RWPE1 (cell line): ENCODE measurements around the gene CTNNA3.

ENCODE experiments used
- CTCF ChIA-PET: fragments of 350-600 bp; sonication (Branson Sonifier 250); formaldehyde crosslinking; extraction: SDS; loops from one replicate; lab custom pipeline; 2021; lab: Yijun Ruan, JAX
- POLR2A ChIA-PET: fragments of 400-600 bp; formaldehyde crosslinking; extraction: SDS; loops from one replicate; lab custom pipeline; 2020; ENCODE audit warnings: antibody characterized with exemption; ENCODE audit not compliant: low non-redundant PET; lab: Yijun Ruan, JAX
- DNase-seq: peaks from one replicate; pipeline ENCODE4 v3.0.0; 2012; ENCODE audit warnings: low spot score
- H3K27ac ChIP-seq: fragments of 450-650 bp; 2 replicates; pipeline ENCODE4 v1.5.1; 2017
- CTCF ChIP-seq: fragments of 450-650 bp; conservative IDR thresholded peaks from 2 replicates; pipeline ENCODE4 v1.5.1; 2017; ENCODE audit warnings: low read depth, mild to moderate bottlenecking

Gene CTNNA3

GRCh38 chr10:66604195-66604594, 1091.8 kb downstream of the CTNNA3 start:
- ChIA-PET POLR2A (no interaction called here), CTCF (no interaction called here)
- H3K27ac ChIP-seq: no peak overlapping the region
- no peak for DNase-seq
- no peak for TF ChIP-seq CTCF

GRCh38 chr10:66591865-66592264, 1104.1 kb downstream of the CTNNA3 start:
- no peak for DNase-seq
- ChIA-PET CTCF (no interaction called here), POLR2A (no interaction called here)
- H3K27ac ChIP-seq: no peak overlapping the region
- no peak for TF ChIP-seq CTCF

- no peak for TF ChIP-seq CTCF
- POLR2A ChIA-PET: no interaction called here
- CTCF ChIA-PET: interaction anchor here (0.5 kb wide), 1 partner anchor 307 kb away, joined by 5 read pairs; no protein-coding TSS in a partner anchor
- no peak overlapping the region for H3K27ac ChIP-seq
- no peak for DNase-seq
Measured at GRCh38 chr10:66587680-66588050, 1108.3 kb downstream of the CTNNA3 start.

- no peak for DNase-seq
- TF ChIP-seq CTCF: no peak
- ChIA-PET POLR2A (no interaction called here), CTCF (interaction anchor here (0.5 to 0.7 kb wide), 2 partner anchors 12 to 308 kb away, joined by 4 to 5 read pairs; no protein-coding TSS in a partner anchor)
- no peak overlapping the region for H3K27ac ChIP-seq
Measured at GRCh38 chr10:66586897-66587679, 1108.9 kb downstream of the CTNNA3 start.

GRCh38 chr10:66586073-66586472, 1109.9 kb downstream of the CTNNA3 start:
- H3K27ac ChIP-seq: no peak overlapping the region
- ChIA-PET POLR2A (no interaction called here), CTCF (no interaction called here)
- DNase-seq: no peak
- no peak for TF ChIP-seq CTCF

- CTCF ChIA-PET: interaction anchor here (0.7 to 0.9 kb wide), 2 partner anchors 11 to 65 kb away, joined by 3 to 4 read pairs; no protein-coding TSS in a partner anchor
- no peak for DNase-seq
- no peak for TF ChIP-seq CTCF
- POLR2A ChIA-PET: no interaction called here
- H3K27ac ChIP-seq: no peak overlapping the region
Measured at GRCh38 chr10:66575251-66575855, 1120.6 kb downstream of the CTNNA3 start.
